T47D (cell line): Measurements from ENCODE around the gene GPR55.

Experiments
- DNase-seq, 2 experiments: peaks; one replicate each; pipeline versions ENCODE4 v3.0.0 to v3.0.0-alpha.2; 2011 to 2012; ENCODE audit warnings: low read depth in 1 of 2, low spot score in 1 of 2
- JUND ChIP-seq: IDR thresholded peaks from 2 replicates; pipeline ENCODE4 v1.6.1; 2012; ENCODE audit warnings: low read depth
- in situ Hi-C: cut with HindIII; loops from 2 replicates; pipeline ENCODE4 v1.10.0; 2016; ENCODE audit warnings: low sequenced_read_pairs, low pct_unique_long_range_greater_than_20kb

The GPR55 gene

GRCh38 chr2:230946429-230947234, 21.6 kb upstream of the GPR55 start:
- TF ChIP-seq JUND: no peak
- in situ Hi-C loops: no loop called here
- DNase-seq: no peak

GRCh38 chr2:230944757-230945372, 19.8 kb upstream of the GPR55 start:
- TF ChIP-seq JUND: no peak
- no peak for DNase-seq
- in situ Hi-C loops: no loop called here

GRCh38 chr2:230944123-230944653, 19.1 kb upstream of the GPR55 start:
- DNase-seq: no peak

GRCh38 chr2:230942920-230943896, 18.2 kb upstream of the GPR55 start:
- no peak for DNase-seq
- in situ Hi-C loops: no loop called here
- TF ChIP-seq JUND: no peak

More at GRCh38 chr2:230944123-230944653, 19.1 kb upstream of the GPR55 start:
- in situ Hi-C loops: no loop called here
- TF ChIP-seq JUND: no peak

DNA sequence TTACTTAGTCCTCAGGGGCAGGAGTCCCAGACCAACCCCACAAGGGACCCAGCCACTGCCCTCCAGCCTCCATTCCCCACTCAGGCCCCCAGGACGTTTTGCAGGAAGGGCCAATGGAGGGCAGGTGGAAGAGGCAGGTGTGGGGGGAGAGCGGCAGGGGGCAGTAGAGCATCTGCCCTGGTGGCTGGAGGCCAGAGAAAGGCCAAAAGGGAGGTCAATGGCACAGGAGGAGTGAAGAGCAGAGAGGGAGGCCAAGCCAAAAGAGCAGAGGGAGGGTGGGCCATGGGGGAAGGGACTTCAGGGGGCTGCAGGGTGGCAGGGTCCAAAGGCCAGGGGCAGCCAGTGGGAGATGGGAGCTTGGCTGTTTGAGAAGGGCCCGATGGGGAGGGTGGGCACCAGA, 17.3 kb upstream of the GPR55 start:
- in situ Hi-C loops: no loop called here
- TF ChIP-seq JUND: no peak
- DNase-seq: no peak

DNA sequence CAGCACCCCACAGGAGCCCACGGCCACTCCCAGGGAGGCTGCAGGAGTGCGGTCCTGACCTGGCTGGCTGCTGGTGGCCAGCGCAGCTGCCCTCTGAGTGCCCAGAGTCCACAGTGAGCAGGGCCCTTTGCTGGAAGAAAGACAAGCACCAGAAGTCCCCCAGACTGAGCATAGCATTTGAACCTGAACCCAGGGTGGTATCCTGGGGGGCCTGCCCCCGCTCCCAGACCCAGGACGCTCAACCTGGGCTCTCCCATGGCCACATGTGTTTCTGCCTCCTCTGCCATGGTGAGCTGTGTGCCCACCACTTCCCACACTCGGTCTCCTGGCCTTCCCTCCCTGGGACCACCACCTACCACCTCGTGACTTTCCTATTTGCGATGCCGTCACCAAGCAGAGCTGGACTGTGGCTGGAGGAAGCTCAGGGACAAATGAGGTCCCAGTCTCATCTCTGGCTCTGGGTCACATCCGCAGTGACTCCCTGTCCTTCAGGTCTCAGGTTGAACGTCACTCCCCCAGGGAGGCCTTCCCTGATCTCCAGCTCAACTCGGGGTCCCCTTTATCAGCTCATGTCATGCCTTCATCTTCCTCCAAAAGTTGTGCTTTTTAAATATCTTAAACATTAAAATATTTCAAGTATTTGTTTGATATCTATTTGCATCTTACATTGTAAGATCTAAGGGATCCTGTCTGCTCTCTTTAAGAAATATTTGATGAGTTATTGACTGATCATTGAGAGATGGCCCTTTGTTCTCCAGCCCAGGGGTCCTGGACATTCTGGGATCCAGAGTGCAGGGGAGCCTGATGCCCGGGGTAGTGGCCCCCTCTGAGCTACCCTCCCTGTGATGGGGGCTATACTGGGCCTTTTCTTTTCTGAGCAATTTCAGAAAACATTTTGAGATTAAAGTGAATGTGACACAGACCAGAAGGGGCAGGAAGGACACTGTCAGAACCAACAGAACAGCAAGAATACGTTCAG, 16.4 kb upstream of the GPR55 start:
- no peak for TF ChIP-seq JUND
- DNase-seq: no peak

DNA sequence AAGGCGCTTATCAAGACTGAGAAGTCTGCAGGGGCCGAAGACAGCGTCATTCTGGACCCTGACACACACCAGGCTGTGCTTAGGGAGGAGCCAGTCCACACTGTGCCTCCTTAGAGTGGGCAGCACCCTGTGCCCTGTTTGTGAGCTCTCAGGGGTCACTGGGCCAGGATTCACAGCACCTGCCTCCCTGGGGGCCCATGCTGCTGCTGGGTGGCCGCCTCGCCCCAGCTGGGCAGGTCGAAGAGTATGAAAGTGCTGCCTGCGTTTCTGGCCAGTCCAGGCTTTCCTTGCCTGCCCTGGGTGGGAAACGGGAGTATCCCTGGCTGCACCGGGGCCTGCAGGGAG, 15.4 kb upstream of the GPR55 start:
- DNase-seq: no peak
- TF ChIP-seq JUND: no peak
- in situ Hi-C loops: no loop called here

More for the DNA sequence above, 16.4 kb upstream of the GPR55 start:
- in situ Hi-C loops: no loop called here

GRCh38 chr2:230939691-230940470, 14.8 kb upstream of the GPR55 start:
- in situ Hi-C loops: no loop called here
- no peak for TF ChIP-seq JUND

DNA sequence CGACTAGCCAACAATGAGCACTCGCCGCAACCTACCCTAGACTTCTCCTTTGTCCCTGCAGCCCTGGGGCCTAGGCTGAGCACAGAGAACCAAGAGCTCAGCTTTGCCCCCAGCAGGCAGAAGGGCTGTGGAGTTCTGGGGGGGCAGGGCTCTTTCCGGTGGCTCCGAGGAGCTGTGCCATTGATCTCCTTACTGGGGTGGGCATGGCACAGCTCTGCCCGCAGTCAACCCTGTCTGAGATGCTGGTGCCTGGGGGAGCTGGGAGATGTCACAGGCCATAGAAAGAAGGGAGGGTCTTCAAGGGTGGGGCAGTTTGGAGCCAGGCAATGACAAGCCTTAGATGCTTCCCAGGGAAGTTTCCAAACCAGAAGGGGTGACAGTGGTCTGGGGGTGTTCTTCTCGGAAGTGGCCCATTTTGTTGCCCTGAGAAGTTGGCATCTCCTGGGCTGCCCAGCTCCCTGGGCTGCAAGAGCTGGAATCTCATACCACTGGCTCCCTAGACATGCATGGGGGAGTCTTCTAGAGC, 14.1 kb upstream of the GPR55 start:
- in situ Hi-C loops: no loop called here
- no peak for TF ChIP-seq JUND
- DNase-seq: no peak

More at GRCh38 chr2:230939691-230940470, 14.8 kb upstream of the GPR55 start:
- no peak for DNase-seq

GRCh38 chr2:230938516-230939065, 13.5 kb upstream of the GPR55 start:
- in situ Hi-C loops: no loop called here
- DNase-seq: no peak
- no peak for TF ChIP-seq JUND

DNA sequence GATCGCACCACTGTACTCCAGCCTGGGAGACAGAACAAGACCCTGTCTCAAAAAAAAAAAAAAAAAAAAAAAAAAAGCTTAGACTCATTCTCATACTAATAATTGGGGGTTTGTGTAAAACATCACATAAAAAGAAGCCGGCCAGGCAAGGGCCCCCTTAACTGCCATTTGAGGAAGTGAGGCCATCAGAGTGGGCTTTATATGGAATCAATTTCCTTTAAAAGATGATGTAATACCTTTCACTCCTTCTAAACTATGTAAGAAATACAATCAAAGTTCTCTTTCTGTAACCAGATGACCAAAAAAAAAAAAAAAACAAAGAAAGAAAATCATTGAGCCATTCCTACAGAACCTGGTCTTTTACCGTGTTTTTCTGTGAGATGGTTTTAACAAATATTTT, 13.1 kb upstream of the GPR55 start:
- DNase-seq: no peak
- in situ Hi-C loops: no loop called here
- no peak for TF ChIP-seq JUND
